ENCODE measurements around the gene OR7C1.
"Not testable (repeated sequence)": the region's sequence is repeated elsewhere in the genome, so short reads cannot be mapped to it uniquely, and the experiment has no call there.

OR7C1 gene

DNA sequence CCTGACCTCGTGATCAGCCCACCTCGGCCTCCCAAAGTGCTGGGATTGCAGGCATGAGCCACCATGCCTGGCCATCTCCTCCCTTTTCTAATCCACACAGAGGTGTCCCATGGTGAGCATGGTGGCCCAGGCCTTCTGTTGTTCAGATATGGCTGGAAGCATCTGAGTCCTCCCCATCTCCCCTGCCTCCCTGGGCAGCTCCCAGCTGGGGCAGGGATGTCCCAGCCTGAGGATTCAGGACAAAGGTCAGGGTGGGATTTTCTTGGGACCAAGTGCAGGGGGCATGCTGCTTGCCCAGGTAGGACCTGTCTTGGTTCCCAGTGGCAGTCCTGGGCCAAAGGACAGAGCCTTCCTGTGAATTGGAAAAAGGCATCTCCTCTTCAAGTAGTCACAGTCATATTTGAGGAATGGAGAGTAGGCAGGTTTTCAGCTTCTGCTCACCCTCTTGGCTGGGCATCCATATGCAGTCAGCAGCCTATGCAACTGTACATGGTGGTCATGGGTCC, 67.5 kb downstream of the OR7C1 start:
- DNase-seq (ENCODE audit: low read depth, low spot score) = no peak

DNA sequence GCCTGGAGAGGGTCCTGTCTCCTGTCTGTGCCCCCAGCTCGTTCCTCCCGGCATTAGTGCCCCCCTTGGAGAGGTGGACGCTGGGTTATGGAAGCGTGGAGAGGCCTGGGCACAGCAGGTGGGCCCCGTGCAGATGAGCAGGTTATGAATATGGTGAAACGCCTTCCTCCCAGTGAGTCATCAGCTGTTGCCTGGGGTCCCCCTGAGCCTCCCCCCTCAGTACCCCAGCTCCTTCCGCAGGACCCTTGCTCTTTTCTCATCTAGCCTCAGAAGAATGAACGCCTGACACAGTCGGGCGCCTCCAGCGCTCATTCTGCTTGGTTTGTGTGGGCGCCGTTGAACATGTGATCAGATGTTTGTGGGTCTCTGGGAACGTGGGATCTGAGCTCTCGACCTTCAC, 69.1 kb downstream of the OR7C1 start:
- not testable (repeated sequence) for DNase-seq (ENCODE audit: low read depth, low spot score)

GRCh38 chr19:14765403-14765802, 69.6 kb downstream of the OR7C1 start:
- DNase-seq (ENCODE audit: low read depth, low spot score) = not testable (repeated sequence)

- no peak for DNase-seq (ENCODE audit: low read depth, low spot score)
Observed at GRCh38 chr19:14764401-14764800, 70.6 kb downstream of the OR7C1 start.

- DNase-seq (ENCODE audit: low read depth, low spot score) = no peak
Observed at GRCh38 chr19:14763497-14764145, 71.4 kb downstream of the OR7C1 start.

- DNase-seq (ENCODE audit: low read depth, low spot score) = no peak
Observed at GRCh38 chr19:14762111-14762510, 72.9 kb downstream of the OR7C1 start.

- no peak for DNase-seq (ENCODE audit: low read depth, low spot score)
Observed at GRCh38 chr19:14761607-14762006, 73.4 kb downstream of the OR7C1 start.

GRCh38 chr19:14758816-14759215, 76.2 kb downstream of the OR7C1 start:
- DNase-seq (ENCODE audit: low read depth, low spot score) = no peak

DNA sequence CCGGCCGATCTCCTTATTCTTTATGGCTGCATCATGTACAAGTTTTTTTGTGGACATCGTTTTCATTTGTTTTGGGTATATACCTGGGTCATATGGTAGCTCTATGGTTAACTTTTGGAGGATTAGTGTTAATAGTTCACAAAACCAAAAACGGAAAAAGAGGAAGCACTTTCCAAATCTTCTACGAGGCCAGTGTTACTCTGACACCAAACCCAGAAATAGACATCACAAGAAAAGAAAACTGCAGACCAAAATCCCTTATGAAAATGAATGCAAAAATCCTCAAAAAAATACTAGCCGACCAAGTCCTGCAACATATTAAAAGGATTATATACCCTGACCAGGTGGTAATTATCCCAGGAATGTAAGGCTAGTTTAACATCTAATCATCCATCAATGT, 86.4 kb downstream of the OR7C1 start:
- DNase-seq (ENCODE audit: low read depth, low spot score) = no peak
